ENCODE data around the gene TANC1.

Gene TANC1

DNA sequence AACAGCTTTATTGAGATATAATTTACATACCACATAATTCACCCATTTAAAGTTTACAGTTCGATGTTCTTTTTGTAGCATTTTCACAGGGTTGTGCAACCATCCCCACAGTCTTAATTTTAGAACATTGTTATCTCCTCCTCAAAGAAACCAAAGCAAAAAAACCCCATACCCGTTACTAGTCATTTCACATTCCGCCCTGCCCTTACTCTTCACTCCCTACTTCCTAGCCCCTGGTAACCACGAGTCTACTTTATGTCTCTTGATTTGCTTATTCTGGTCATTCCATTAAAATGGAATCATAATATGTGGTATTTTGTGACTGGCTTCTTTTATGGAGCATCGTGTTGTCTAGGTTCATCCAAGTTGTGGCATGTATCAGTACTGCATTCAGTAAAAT is 137.7 kb downstream of the TANC1 start:
- no peak for DNase-seq
- TF ChIP-seq CTCF (IDR thresholded peaks at IDR 0.05; ENCODE audit: borderline replicate concordance, extremely low read depth, low read length, poor library complexity, severe bottlenecking) (no peak), EZH2 (IDR thresholded peaks at IDR 0.05; ENCODE audit: borderline replicate concordance, low read depth, low read length, severe bottlenecking) (no peak)
- Histone ChIP-seq H3K36me3 (ENCODE audit: insufficient read depth, low read length) (no peaks in the 10 kb centered on the region), H4K20me1 (ENCODE audit: insufficient read depth, low read length) (no peaks in the 10 kb centered on the region), H3K4me1 (ENCODE audit: insufficient read depth, low read length) (no peaks in the 10 kb centered on the region), H2AFZ (ENCODE audit: low read depth, low read length) (no peak overlapping the region), H3K79me2 (ENCODE audit: insufficient read depth, low read length) (no peaks in the 10 kb centered on the region), H3K4me2 (ENCODE audit: insufficient read depth, low read length) (no peak overlapping the region), H3K9ac (ENCODE audit: low read depth, low read length) (no peak overlapping the region), H3K9me3 (ENCODE audit: insufficient read depth, low read length, severe bottlenecking) (no peaks in the 10 kb centered on the region), H3K4me3 (ENCODE audit: low read depth in 1 of 2, low read length in 2 of 2) (no peak overlapping the region), H3K27ac (ENCODE audit: low read length) (no peak overlapping the region), H3K27me3 (ENCODE audit: insufficient read depth, low read length, poor library complexity) (no peaks in the 10 kb centered on the region)
- no peak for ATAC-seq (ENCODE audit: insufficient read depth, low read depth)

- Histone ChIP-seq H3K79me2 (ENCODE audit: insufficient read depth, low read length) (no peaks in the 10 kb centered on the region), H3K4me2 (ENCODE audit: insufficient read depth, low read length) (no peak overlapping the region), H2AFZ (ENCODE audit: low read depth, low read length) (no peak overlapping the region), H3K4me3 (ENCODE audit: low read depth in 1 of 2, low read length in 2 of 2) (no peak overlapping the region), H3K4me1 (ENCODE audit: insufficient read depth, low read length) (no peaks in the 10 kb centered on the region), H3K9ac (ENCODE audit: low read depth, low read length) (no peak overlapping the region), H3K27ac (ENCODE audit: low read length) (no peak overlapping the region), H3K27me3 (ENCODE audit: insufficient read depth, low read length, poor library complexity) (no peaks in the 10 kb centered on the region), H4K20me1 (ENCODE audit: insufficient read depth, low read length) (no peaks in the 10 kb centered on the region), H3K9me3 (ENCODE audit: insufficient read depth, low read length, severe bottlenecking) (no peaks in the 10 kb centered on the region), H3K36me3 (ENCODE audit: insufficient read depth, low read length) (no peaks in the 10 kb centered on the region)
- TF ChIP-seq EZH2 (IDR thresholded peaks at IDR 0.05; ENCODE audit: borderline replicate concordance, low read depth, low read length, severe bottlenecking) (no peak), CTCF (IDR thresholded peaks at IDR 0.05; ENCODE audit: borderline replicate concordance, extremely low read depth, low read length, poor library complexity, severe bottlenecking) (no peak)
- ATAC-seq (ENCODE audit: insufficient read depth, low read depth): no peak
- DNase-seq: no peak
Observed at GRCh38 chr2:159108181-159108893, 139.9 kb downstream of the TANC1 start.

DNA sequence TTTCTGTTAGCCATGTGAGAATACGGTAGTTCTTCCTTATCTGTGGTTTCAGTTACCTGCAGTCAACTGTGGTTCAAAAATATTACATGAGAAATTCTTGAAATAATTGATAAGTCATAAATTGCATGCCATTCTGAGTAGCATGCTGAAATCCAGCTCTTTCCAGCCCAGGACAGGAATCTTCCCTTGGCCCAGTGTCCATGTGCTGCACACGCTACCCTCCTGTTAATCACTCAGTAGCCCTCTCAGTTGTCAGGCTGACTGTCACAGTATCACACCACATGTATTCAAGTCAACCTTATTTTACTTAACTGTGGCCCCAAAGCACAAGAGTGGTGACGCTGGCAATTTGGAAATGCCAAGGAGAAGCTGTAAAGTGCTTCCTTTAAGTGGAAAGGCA is 141.1 kb downstream of the TANC1 start:
- ATAC-seq (ENCODE audit: insufficient read depth, low read depth): no peak
- H3K9ac ChIP-seq (ENCODE audit: low read depth, low read length): no peak overlapping the region
- no peak overlapping the region for H2AFZ ChIP-seq (ENCODE audit: low read depth, low read length)
- TF ChIP-seq EZH2 (IDR thresholded peaks at IDR 0.05; ENCODE audit: borderline replicate concordance, low read depth, low read length, severe bottlenecking) (no peak), CTCF (IDR thresholded peaks at IDR 0.05; ENCODE audit: borderline replicate concordance, extremely low read depth, low read length, poor library complexity, severe bottlenecking) (no peak)
- H3K4me3 ChIP-seq (ENCODE audit: low read depth in 1 of 2, low read length in 2 of 2): no peak overlapping the region
- no peak overlapping the region for H3K4me2 ChIP-seq (ENCODE audit: insufficient read depth, low read length)
- no peaks in the 10 kb centered on the region for H3K36me3 ChIP-seq (ENCODE audit: insufficient read depth, low read length)
- H3K27me3 ChIP-seq (ENCODE audit: insufficient read depth, low read length, poor library complexity): no peaks in the 10 kb centered on the region
- no peaks in the 10 kb centered on the region for H3K9me3 ChIP-seq (ENCODE audit: insufficient read depth, low read length, severe bottlenecking)
- no peak overlapping the region for H3K27ac ChIP-seq (ENCODE audit: low read length)
- H3K4me1 ChIP-seq (ENCODE audit: insufficient read depth, low read length): no peaks in the 10 kb centered on the region
- DNase-seq: no peak
- H3K79me2 ChIP-seq (ENCODE audit: insufficient read depth, low read length): no peaks in the 10 kb centered on the region
- no peaks in the 10 kb centered on the region for H4K20me1 ChIP-seq (ENCODE audit: insufficient read depth, low read length)

Data from DND-41 (cell line).